RPMI8226 (cell line): Measurements from ENCODE around the gene ENTPD2.
A peak's percentile ranks its signal among the peaks of the same experiment; 100 is the strongest.

Experiments
- DNase-seq: peaks from one replicate; pipeline ENCODE4 v3.0.0-alpha.2; 2015

Gene ENTPD2

DNA sequence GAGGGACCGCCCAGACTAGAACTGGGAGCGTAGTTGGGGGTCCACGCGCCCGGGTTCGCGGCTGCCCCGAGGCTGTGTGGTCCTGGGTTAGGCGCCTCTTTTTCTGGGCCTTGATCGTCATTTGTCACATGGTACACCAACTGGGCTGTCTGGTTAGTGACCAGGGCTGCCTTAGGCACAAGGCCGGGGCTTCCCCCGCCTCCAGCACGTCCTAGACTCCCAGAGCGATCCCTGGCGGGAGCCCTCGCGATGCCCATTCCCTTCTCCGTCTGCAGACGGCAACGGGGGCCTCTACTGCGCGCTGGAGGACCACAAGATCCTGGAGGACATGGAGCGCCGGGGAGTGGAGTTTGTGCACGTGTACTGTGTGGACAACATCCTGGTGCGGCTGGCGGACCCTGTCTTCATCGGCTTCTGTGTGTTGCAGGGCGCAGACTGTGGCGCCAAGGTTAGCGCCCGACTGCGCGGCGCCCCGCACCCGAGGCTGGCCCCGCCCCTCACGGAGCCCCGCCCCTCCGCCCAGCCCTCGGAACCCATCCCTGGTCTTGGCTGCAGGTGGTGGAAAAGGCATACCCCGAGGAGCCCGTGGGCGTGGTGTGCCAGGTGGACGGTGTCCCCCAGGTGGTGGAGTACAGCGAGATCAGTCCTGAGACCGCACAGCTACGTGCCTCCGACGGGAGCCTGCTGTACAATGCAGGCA is 25.0 kb upstream of the ENTPD2 start:
- no peak for DNase-seq

DNA sequence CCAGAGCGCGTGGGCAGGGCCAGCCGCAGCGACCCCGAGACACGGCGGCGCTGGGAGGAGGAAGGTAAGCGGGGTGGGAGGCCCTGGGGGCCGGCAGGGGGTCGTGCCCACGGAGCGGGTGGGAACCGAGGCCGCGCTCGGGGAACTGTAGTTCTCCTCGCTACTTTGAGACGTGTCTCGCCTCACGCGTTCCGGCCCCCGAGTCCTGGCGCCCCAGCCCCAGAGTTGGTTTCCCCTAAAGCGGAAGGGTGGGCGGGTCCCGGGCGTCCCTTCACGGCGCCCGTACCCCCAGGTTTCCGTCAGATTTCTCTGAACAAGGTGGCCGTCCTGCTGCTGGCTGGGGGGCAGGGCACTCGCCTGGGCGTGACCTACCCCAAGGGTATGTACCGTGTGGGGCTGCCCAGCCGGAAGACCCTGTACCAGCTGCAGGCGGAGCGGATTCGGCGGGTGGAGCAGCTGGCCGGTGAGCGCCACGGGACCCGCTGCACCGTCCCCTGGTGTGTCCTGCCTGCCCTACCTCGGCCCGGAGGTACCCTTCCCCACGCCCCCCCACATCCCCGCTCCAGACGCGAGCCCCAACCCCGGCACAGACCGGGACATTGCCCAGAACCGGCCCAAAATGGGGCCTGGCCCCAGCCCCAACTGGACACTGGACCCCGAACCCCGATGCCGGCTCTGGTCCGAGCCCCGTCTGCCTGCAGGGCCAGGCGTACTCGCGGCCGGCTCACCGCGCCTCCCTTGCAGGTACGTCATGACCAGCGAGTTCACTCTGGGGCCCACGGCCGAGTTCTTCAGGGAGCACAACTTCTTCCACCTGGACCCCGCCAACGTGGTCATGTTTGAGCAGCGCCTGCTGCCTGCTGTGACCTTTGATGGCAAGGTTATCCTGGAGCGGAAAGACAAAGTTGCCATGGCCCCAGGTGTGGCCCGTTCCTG is 24.2 kb upstream of the ENTPD2 start:
- no peak for DNase-seq

- peak; percentile 80 for DNase-seq
Observed at GRCh38 chr9:137077010-137077747, 23.3 kb upstream of the ENTPD2 start, which contains the start of gene UAP1L1. Gene UAP1L1, plus strand, starts transcription at chr9:137077517. Its CDS starts 16 bp downstream, at chr9:137077533.

- DNase-seq, result no peak
Observed at GRCh38 chr9:137076636-137077009, 22.8 kb upstream of the ENTPD2 start.

- no peak for DNase-seq
Observed at GRCh38 chr9:137075275-137075775, 21.5 kb upstream of the ENTPD2 start.

DNA sequence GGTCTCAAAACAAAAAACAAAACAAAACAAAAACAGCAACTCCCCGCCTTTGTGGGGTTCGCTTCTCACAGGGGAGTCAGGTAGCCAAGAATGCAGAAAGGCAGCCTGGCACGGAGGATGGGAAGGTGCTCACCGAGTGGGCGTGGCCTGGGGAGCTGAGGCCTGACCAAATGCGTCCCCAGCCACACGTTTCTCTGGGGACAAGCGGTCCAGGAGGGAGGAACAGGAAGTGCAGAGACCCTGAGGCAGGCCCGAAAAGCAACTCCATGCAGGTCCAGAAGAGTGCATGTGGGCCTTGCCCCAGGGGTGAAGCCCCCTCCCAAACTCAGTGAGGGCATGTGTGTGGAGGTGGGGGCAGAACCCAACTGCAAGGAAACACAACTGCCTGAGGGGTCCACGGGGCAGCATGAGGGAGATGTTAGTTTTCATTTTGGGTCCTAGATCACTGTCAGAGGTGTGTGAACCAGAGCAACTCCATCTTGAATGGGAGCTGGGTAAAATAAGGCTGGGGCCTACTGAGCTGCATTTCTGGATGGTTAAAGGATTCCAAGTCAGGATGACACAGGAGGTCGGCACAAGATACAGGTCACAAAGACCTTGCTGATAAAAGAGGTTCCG is 20.9 kb upstream of the ENTPD2 start:
- DNase-seq, result no peak

GRCh38 chr9:137073992-137074399 is 20.1 kb upstream of the ENTPD2 start:
- DNase-seq, result no peak

- DNase-seq, result no peak
Observed at GRCh38 chr9:137071282-137071681, 17.4 kb upstream of the ENTPD2 start.

GRCh38 chr9:137070906-137071275 is 17.0 kb upstream of the ENTPD2 start:
- no peak for DNase-seq

DNA sequence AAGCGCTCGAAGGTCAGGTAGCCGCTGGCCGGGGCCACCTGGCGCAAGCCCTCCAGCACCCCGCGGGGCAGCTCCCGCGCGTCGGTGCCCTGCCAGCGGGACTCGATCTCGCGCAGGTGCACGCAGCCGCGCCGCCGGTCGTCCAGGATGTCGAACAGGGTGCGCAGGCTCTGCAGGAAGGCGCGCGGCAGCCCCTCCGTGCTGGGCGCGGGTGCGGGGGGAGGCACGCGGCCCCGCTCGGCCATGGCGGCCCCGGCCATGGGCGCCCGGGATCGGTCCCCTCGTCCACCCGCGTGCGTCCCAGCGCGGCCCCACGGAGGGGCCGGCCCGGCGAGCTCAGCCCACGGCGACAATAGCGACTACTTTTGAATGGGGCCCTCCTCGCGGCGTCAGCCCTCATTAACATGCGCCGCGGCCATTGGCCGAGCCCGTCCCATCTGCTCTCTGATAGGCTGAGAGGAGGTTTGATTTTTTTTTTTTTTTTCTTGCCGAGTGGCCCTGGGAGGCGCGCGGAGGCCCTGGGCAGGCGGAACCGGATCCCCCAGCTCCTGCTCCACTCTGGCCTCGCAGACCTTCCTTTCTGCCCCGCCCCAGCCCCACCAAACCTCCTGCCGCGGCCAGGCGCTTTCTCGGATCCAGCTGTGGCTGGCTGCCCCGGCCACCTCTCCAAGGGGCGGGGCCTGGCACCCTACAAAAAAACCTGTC is 16.5 kb upstream of the ENTPD2 start, which contains the start of gene SAPCD2:
Gene SAPCD2 (minus strand): TSS at position 357 of the 705 bp plus-strand sequence. CDS start 97 bp downstream, at position 260.
- DNase-seq, result peak; percentile 98

DNA sequence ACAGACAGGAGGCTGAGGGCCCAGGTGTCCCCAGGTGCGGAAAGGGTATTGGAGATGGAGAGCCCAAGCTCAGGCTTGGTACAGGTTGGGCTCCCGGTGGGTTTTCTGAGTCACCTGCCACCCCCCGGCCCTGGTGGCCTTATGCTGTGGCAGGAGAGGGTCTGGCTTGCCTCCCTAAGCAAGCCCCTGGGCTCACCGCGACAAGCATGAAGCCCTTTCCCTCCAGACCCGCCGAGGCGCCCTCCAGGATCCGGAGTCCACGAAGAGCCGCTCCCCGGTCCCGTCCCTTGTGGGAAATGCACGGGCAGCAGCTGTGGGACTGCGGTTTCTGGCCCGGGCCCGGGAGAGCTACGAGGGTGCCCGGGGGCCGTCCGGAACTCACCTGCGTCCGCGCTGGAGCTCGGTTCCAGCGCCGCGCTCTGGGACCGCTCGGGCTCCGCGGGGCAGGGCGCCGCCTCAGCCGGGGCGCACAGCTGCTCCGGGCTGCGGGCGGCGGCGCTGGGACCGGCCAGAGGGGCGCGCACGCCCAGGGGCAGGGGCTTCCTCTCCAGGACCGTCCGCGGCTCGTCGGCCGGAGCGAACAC is 15.7 kb upstream of the ENTPD2 start:
- DNase-seq, result peak; percentile 56

DNA sequence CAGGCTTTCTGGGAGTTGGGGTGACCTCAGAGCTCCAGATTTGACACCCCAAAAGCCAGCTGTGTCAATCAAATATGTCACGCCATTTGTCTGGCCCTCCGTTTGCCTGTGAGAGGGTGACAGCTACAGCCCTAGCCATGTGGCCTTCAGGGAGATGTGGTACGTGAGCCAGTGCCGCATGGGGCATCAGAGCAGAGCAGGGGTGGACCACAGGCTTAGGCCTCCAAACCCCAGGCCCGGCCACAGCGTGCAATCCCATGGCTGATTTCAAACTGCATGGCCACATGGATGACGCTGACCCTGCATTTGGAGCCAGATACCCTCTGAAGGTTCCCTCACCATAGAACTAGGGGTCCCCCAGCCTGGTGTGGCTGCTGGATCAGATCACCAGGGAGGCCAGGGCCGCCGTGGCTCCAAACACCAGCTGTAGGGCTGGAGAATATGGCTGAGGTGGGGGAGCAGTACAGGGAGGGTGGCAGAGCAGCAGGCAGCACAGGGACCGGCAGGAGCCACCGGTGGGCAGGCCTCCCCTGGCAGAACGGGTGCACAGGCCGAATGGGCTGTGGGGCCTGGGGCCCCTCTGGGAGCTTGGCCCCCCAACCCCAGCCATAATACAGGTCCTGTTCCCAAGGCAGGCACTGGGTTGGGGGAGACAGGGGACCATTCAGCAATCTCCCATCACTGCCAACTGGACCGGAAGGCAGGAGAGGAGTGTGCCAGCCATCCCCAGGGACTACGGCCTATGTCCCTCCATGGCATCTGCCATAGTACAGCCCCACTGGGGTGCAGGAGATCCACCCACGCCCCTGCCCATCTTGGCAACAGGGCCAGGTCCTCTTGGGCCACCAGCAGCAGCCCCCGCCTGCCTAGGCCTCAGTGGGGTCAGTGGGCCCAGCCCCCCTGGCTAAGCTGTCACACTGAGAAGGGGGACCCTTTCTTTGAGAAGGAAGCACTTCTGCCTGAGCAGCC is 15.0 kb upstream of the ENTPD2 start:
- DNase-seq, result no peak

DNA sequence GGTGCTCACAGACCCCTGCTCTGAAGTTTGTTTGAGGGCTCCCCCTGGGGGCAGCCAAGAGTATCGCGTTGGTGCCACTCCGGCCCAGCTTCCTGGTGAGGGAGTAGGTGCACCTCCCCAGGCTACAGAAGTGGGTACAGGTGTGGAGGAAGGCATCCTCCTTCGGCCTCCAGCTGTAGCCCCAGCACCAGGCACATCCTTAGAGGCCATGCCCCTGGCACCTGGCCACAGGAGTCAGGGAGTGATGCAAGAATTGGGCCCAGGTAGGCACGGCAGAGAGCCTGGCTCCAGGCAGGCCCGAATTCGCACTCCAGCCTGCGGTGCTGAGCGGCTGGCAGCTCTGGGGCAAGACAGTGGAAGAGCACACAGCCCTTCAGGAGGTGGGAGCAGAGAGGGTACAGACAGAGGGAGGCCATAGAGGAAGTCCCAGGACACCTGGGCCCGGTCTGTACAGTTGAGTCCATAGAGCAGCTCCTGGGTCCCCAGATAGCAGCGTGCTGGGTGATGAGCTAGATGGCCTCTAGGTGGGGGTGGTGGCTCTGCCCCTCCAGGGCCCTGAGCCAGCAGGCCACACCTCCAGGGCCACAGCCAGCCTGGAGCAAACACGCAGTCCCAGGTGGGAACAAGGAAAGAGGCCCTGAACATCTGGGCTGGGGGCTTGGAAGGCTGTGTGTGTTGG is 14.1 kb upstream of the ENTPD2 start:
- peak; percentile 94 for DNase-seq

DNA sequence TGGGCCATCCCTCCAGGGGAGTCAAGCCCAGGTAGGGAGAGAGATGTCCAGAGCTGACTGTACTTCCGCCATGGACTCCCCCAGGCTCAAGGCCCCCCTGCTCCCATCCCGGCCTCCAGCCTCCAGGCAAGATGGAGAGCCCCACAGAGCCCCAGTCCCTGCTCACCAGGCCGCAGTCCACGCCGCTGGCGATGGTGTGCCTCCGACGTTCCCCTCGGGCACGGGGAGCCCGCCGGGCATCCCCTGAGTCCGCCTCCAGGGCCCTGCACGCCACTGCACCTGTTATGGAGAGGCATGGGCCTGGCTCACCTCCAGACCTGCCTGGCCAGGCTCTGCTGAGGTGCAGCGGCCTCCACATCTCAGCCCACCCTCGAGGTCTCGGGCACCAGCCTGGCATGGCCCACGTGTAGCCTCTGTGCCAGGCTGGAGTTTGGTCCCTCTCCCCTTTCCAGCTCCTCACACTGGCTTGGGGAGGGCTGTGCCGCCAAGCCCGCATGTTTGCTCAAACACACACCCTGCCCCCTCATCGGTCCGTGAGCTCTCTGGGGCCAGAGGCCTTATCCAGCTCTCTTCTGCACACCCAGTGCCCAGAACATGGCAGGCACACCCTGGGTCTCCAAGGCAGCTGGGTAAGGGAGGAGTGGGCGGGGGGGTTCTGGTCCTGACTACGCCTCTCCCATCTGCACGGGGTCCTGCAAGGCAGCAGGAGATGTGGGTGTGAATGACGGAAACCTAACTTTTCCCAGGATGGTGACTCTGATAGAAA is 12.4 kb upstream of the ENTPD2 start:
- DNase-seq, result no peak

DNA sequence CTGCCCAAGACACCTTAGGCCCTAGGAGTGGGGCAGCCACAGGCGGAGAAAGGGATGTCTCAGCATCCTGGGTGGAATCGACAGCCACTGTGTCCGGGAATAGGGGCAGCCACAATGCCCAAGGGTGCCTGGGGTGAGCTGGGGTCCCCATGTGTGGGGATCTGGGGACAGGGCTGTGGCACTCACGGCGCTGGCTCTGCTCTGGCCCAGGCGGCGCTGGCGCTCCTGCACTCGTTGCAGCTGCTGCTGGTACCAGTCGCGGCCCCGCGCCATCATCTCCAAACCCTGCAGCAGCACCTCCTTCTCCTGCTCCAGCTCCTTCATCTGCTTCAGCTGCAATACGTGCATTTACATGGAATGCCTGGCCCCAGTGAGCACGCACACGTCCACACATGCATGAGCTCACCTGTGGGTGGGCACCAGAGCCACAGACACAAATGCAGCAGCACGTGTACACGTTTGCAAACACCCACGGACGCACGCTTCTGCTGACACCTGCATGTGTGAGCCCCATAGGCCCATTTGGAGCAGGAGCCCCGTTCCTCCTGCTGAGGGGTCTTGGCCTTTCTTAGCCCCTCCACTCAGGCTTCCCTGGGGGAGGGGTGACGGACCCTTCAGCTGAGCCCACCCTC is 11.6 kb upstream of the ENTPD2 start:
- DNase-seq, result no peak

DNA sequence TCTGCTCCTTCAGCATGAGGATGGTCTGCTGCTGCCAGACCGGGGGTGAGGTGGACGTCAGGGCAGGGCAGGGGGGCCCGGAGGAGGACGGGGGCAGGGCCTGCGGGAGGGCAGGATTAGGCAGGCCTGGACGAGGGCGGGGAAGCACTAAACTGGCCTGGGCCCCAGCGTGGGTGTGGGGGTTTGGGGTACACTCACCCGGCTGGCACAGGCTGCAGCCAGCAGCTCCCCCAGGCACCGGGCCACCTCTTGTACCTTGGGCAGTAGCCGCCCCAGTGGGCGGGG is 11.0 kb upstream of the ENTPD2 start:
- no peak for DNase-seq

- DNase-seq, result peak; percentile 66
Observed at GRCh38 chr9:137064027-137064879, 10.4 kb upstream of the ENTPD2 start.
